OCI-LY1 (cell line): ENCODE data around the gene PRRG2.

Experiments
- H2AFZ ChIP-seq: fragments of 200-600 bp; sonication (generic), shearing (Covaris generic); 2 replicates; pipeline ENCODE4 v1.6.0; 2014; ENCODE audit warnings: antibody characterized with exemption, mild to moderate bottlenecking, low read length
- H3F3A ChIP-seq: fragments of 200-600 bp; sonication (generic), shearing (Covaris generic); 2 replicates; pipeline ENCODE4 v1.6.0; 2014; ENCODE audit warnings: mild to moderate bottlenecking, antibody characterized with exemption, low read length, moderate library complexity; ENCODE audit not compliant: insufficient read depth
- H3K27ac ChIP-seq: fragments of 200-600 bp; sonication (generic); 2 replicates; pipeline ENCODE4 v1.5.1; 2014; ENCODE audit warnings: low read length, mixed run types, mild to moderate bottlenecking, low read depth; ENCODE audit not compliant: poor library complexity, severe bottlenecking
- H3K27me3 ChIP-seq: fragments of 200-600 bp; sonication (generic); 2 replicates; pipeline ENCODE4 v1.6.0; 2014; ENCODE audit warnings: antibody characterized with exemption, mild to moderate bottlenecking, low read length, moderate library complexity; ENCODE audit not compliant: insufficient read depth
- H3K36me3 ChIP-seq: fragments of 200-600 bp; sonication (generic); 2 replicates; pipeline ENCODE4 v1.6.1; 2014; ENCODE audit warnings: mild to moderate bottlenecking, antibody characterized with exemption, low read length, moderate library complexity, mixed read lengths; ENCODE audit not compliant: insufficient read depth
- H3K4me1 ChIP-seq: fragments of 200-600 bp; sonication (generic); 2 replicates; pipeline ENCODE4 v1.5.1; 2014; ENCODE audit warnings: mild to moderate bottlenecking, low read length, moderate library complexity; ENCODE audit not compliant: insufficient read depth, severe bottlenecking
- H3K4me2 ChIP-seq: fragments of 200-600 bp; sonication (generic), shearing (Covaris generic); 2 replicates; pipeline ENCODE4 v1.6.1; 2014; ENCODE audit warnings: low read length
- H3K4me3 ChIP-seq: fragments of 200-600 bp; sonication (generic); 2 replicates; pipeline ENCODE4 v1.5.1; 2014; ENCODE audit warnings: low read length, low read depth, mild to moderate bottlenecking, mixed read lengths; ENCODE audit not compliant: poor library complexity, severe bottlenecking
- H3K79me2 ChIP-seq: fragments of 200-600 bp; shearing (Covaris generic); 2 replicates; pipeline ENCODE4 v1.6.1; 2016; ENCODE audit warnings: mixed run types, low read length, mixed read lengths; ENCODE audit not compliant: insufficient read depth
- H3K9ac ChIP-seq: fragments of 200-600 bp; sonication (generic), shearing (Covaris generic); 2 replicates; pipeline ENCODE4 v1.6.1; 2014; ENCODE audit warnings: mild to moderate bottlenecking, low read length, mixed read lengths
- H3K9me2 ChIP-seq: fragments of 200-600 bp; sonication (generic), shearing (Covaris generic); 2 replicates; pipeline ENCODE4 v1.6.1; 2014; ENCODE audit warnings: low read depth, mild to moderate bottlenecking, low read length, mixed read lengths
- H3K9me3 ChIP-seq: fragments of 200-600 bp; shearing (Covaris generic); 2 replicates; pipeline ENCODE4 v1.6.1; 2014; ENCODE audit warnings: low read length, mixed read lengths
- H4K20me1 ChIP-seq: fragments of 200-600 bp; sonication (generic), shearing (Covaris generic); 2 replicates; pipeline ENCODE4 v1.6.0; 2016; ENCODE audit warnings: mild to moderate bottlenecking, low read length; ENCODE audit not compliant: insufficient read depth
- CTCF ChIP-seq: fragments of 200-600 bp; sonication (generic), shearing (Covaris generic); IDR thresholded peaks from 2 replicates; pipeline ENCODE4 v1.5.1; 2017; ENCODE audit warnings: mild to moderate bottlenecking, antibody characterized with exemption, low read length, moderate library complexity, mixed read lengths
- EZH2 ChIP-seq: fragments of 200-600 bp; sonication (generic), shearing (Covaris generic); IDR thresholded peaks from 2 replicates; pipeline ENCODE4 v1.8.0; 2017; ENCODE audit warnings: borderline replicate concordance, mixed run types, mild to moderate bottlenecking, antibody characterized with exemption, low read length, moderate library complexity, mixed read lengths

The PRRG2 gene

GRCh38 chr19:49592486-49593232 is 11.5 kb downstream of the PRRG2 start:
- no peaks in the 10 kb centered on the region for H3K9me3 ChIP-seq
- H3K4me3 ChIP-seq: peak overlapping the region; percentile 96
- no peaks in the 10 kb centered on the region for H3F3A ChIP-seq
- peak overlapping the region; percentile 85 for H3K9ac ChIP-seq
- no peaks in the 10 kb centered on the region for H4K20me1 ChIP-seq
- peaks cover 34% of the 10 kb centered on the region for H3K36me3 ChIP-seq
- peak overlapping the region; percentile 71 for H3K4me2 ChIP-seq
- peaks cover 6% of the 10 kb centered on the region for H3K4me1 ChIP-seq
- peaks cover 5% of the 10 kb centered on the region; the same call in 1 of the 2 replicates for H3K79me2 ChIP-seq
- H3K27ac ChIP-seq: peak overlapping the region; percentile 88
- H3K27me3 ChIP-seq: no peaks in the 10 kb centered on the region
- TF ChIP-seq EZH2: no peak
- TF ChIP-seq CTCF: 0 out of 2 replicates have a peak, but pooled peaks have one; percentile 2
- H2AFZ ChIP-seq: no peak overlapping the region
- H3K9me2 ChIP-seq: no peaks in the 10 kb centered on the region

GRCh38 chr19:49593233-49594113 is 12.4 kb downstream of the PRRG2 start:
- no peaks in the 10 kb centered on the region for H4K20me1 ChIP-seq
- H3K4me3 ChIP-seq: peak overlapping the region; percentile 96
- peaks cover 5% of the 10 kb centered on the region; the same call in 1 of the 2 replicates for H3K79me2 ChIP-seq
- peak overlapping the region; percentile 85; the same call in 1 of the 2 replicates for H3K9ac ChIP-seq
- H3K4me1 ChIP-seq: peaks cover 6% of the 10 kb centered on the region
- no peak overlapping the region for H2AFZ ChIP-seq
- no peaks in the 10 kb centered on the region for H3K27me3 ChIP-seq
- peaks cover 40% of the 10 kb centered on the region for H3K36me3 ChIP-seq
- H3K4me2 ChIP-seq: peak overlapping the region; percentile 71
- no peak for TF ChIP-seq EZH2
- no peak for TF ChIP-seq CTCF
- H3K9me2 ChIP-seq: no peaks in the 10 kb centered on the region
- no peaks in the 10 kb centered on the region for H3F3A ChIP-seq
- peak overlapping the region; percentile 88 for H3K27ac ChIP-seq
- no peaks in the 10 kb centered on the region for H3K9me3 ChIP-seq

- no peak overlapping the region for H3K4me3 ChIP-seq
- peaks cover 6% of the 10 kb centered on the region for H3K4me1 ChIP-seq
- no peaks in the 10 kb centered on the region for H3K9me3 ChIP-seq
- H3K27ac ChIP-seq: peak overlapping the region; percentile 6
- no peaks in the 10 kb centered on the region for H3K27me3 ChIP-seq
- H3K9ac ChIP-seq: no peak overlapping the region
- H3K79me2 ChIP-seq: peaks cover 5% of the 10 kb centered on the region; the same call in 1 of the 2 replicates
- TF ChIP-seq CTCF: no peak
- no peak for TF ChIP-seq EZH2
- no peaks in the 10 kb centered on the region for H3F3A ChIP-seq
- no peak overlapping the region for H3K4me2 ChIP-seq
- H3K36me3 ChIP-seq: peaks cover 49% of the 10 kb centered on the region
- no peaks in the 10 kb centered on the region for H3K9me2 ChIP-seq
- no peaks in the 10 kb centered on the region for H4K20me1 ChIP-seq
- H2AFZ ChIP-seq: no peak overlapping the region
Observed at GRCh38 chr19:49594157-49594992, 13.3 kb downstream of the PRRG2 start.
